Transverse colon (tissue), 4 donors: Measurements from ENCODE around the gene BRD2. TPM values are rescaled to one million over a fixed set of nuclear protein-coding genes. Genes with fewer than 3 reads are reported as not detected.

Source experiments
- DNase-seq: peaks from one replicate; pipeline ENCODE4 v3.0.0-alpha.2; 2019
- H3K27ac ChIP-seq, 4 donors: fragments of 200-600 bp; sonication (generic); 2 replicates each; pipeline ENCODE4 v1.5.1; 2016 to 2018; ENCODE audit warnings: inconsistent platforms in 4 of 4
- H3K27me3 ChIP-seq: fragments of 200-600 bp; sonication (generic); 2 replicates; pipeline ENCODE4 v1.5.1; 2017; ENCODE audit warnings: inconsistent platforms
- H3K36me3 ChIP-seq, 4 donors: fragments of 200-600 bp; sonication (generic); 2 replicates each; pipeline ENCODE4 v1.5.1; 2017 to 2019; ENCODE audit warnings: inconsistent platforms in 4 of 4
- H3K4me1 ChIP-seq, 4 donors: fragments of 200-600 bp; sonication (generic); 2 replicates each; pipeline ENCODE4 v1.5.1; 2017 to 2020; ENCODE audit warnings: inconsistent platforms in 4 of 4
- H3K4me3 ChIP-seq, 4 donors: fragments of 200-600 bp; sonication (generic); 1 replicate in 1 of 4; 2 replicates in 3 of 4; pipeline versions ENCODE4 v1.5.1 to v1.6.1; 2017 to 2019; ENCODE audit warnings: inconsistent platforms in 4 of 4
- H3K9me3 ChIP-seq, 2 donors: fragments of 200-600 bp; sonication (generic); 2 replicates each; pipeline ENCODE4 v1.5.1; 2017 to 2019; ENCODE audit warnings: inconsistent platforms in 2 of 2
- CTCF ChIP-seq, 5 experiments: fragments of 200-600 bp in 3 of 5; fragments of 450-650 bp in 2 of 5; sonication (generic) in 3 of 5; IDR thresholded peaks; 1 replicate in 2 of 5; 2 replicates in 3 of 5; pipeline ENCODE4 v1.5.1; 2016 to 2017; ENCODE audit warnings: antibody characterized with exemption in 5 of 5, inconsistent platforms in 3 of 5, mild to moderate bottlenecking in 2 of 5, moderate library complexity in 1 of 5
- EP300 ChIP-seq: sonication (generic); formaldehyde crosslinking; IDR thresholded peaks from one replicate; pipeline ENCODE4 v1.6.1; 2017; ENCODE audit warnings: antibody characterized with exemption, low read depth
- POLR2A ChIP-seq: fragments of 450-650 bp; IDR thresholded peaks from one replicate; pipeline ENCODE4 v1.6.1; 2016; ENCODE audit warnings: antibody characterized with exemption, mild to moderate bottlenecking, moderate library complexity
- POLR2AphosphoS5 ChIP-seq, 3 donors: sonication (generic); formaldehyde crosslinking; IDR thresholded peaks; one replicate each; pipeline ENCODE4 v1.6.1; 2016; ENCODE audit warnings: antibody characterized with exemption in 3 of 3
- WGBS, 2 donors: methylation state at CpG; one replicate each; pipeline ENCODE4 v1.1.5; 2018; ENCODE audit warnings: low coverage in 1 of 2; 5-methylcytosine and 5-hydroxymethylcytosine counted together
- in situ Hi-C, 4 donors: fragments of 200-750 bp; cut with MboI; loops; one replicate each; pipeline versions ENCODE4 v1.15.0 to v1.15.1; 2017; ENCODE audit warnings: low sequenced_read_pairs in 3 of 4, low pct_ligation_motif_present in 1 of 4, low pct_unique_long_range_greater_than_20kb in 1 of 4
- intact Hi-C: fragments of 100-400 bp; cut with DNase I; formaldehyde crosslinking; loops from one replicate; pipeline ENCODE4 v1.15.1; 2023; ENCODE audit warnings: low total_unique reads
- total RNA-seq, 4 donors: library from RNA; depleted of rRNA; stranded (reverse); fragments of >200 nt; gene quantifications; one replicate each; pipeline ENCODE4 v1.1.0, GENCODE V29; 2016

BRD2 gene
- total RNA-seq, 4 donors from 2014 or later = 116 to 612 (median 238) TPM

GRCh38 chr6:32984622-32985389 lies 16.4 kb downstream of the BRD2 start:
- no peaks in the 10 kb centered on the region for H3K9me3 ChIP-seq
- H3K27ac ChIP-seq = peak overlapping the region; percentile 14 to 61 (median 43)
- intact Hi-C loops = no loop called here
- peaks cover 20 to 56% (median 43%) of the 10 kb centered on the region in 4 donors for H3K4me1 ChIP-seq
- peak; percentile 95 for DNase-seq
- in situ Hi-C loops = loop anchor here (5.0 to 25.0 kb wide), 4 partner anchors 50 to 100 kb away; no protein-coding TSS in a partner anchor
- peak; percentile 86 to 91 (median 88) for TF ChIP-seq CTCF (IDR thresholded peaks at IDR 0.05)
- peak in 1 of 3 donors; percentile 41 for TF ChIP-seq POLR2AphosphoS5 (IDR thresholded peaks at IDR 0.05)
- no peak for TF ChIP-seq EP300
- no peak for TF ChIP-seq POLR2A
- peaks cover 0 to 23% (median 10%) of the 10 kb centered on the region in 4 donors for H3K36me3 ChIP-seq
- WGBS, 2 donors = 11 to 17% methylated on average over 5 to 9 of the region's 9 CpGs
- no peaks in the 10 kb centered on the region for H3K27me3 ChIP-seq
- no peak overlapping the region for H3K4me3 ChIP-seq

GRCh38 chr6:32989368-32989767 lies 21.0 kb downstream of the BRD2 start:
- H3K27me3 ChIP-seq = no peaks in the 10 kb centered on the region
- 86 to 88% methylated on average over 1 of the region's 1 CpG for WGBS, 2 donors
- in situ Hi-C loops (loop anchor here (5.0 to 25.0 kb wide), 4 partner anchors 55 to 105 kb away; no protein-coding TSS in a partner anchor), intact Hi-C loops (no loop called here)
- H3K27ac ChIP-seq = no peak overlapping the region
- H3K9me3 ChIP-seq = no peaks in the 10 kb centered on the region
- TF ChIP-seq POLR2AphosphoS5 (IDR thresholded peaks at IDR 0.05) = no peak
- no peak for TF ChIP-seq CTCF (IDR thresholded peaks at IDR 0.05)
- no peak for TF ChIP-seq EP300
- no peak for TF ChIP-seq POLR2A
- peaks cover 0 to 12% (median 9%) of the 10 kb centered on the region in 4 donors for H3K4me1 ChIP-seq
- no peak overlapping the region for H3K4me3 ChIP-seq
- no peak for DNase-seq
- H3K36me3 ChIP-seq = no peaks in the 10 kb centered on the region

GRCh38 chr6:32991972-32992371 lies 23.6 kb downstream of the BRD2 start:
- Histone ChIP-seq H3K4me1 (no peaks in the 10 kb centered on the region), H3K4me3 (no peak overlapping the region), H3K27ac (no peak overlapping the region), H3K9me3 (no peaks in the 10 kb centered on the region), H3K36me3 (no peaks in the 10 kb centered on the region), H3K27me3 (peaks cover 17% of the 10 kb centered on the region)
- in situ Hi-C loops (loop anchor here in 1 of 4 donors (25.0 kb wide), 1 partner anchor 105 kb away; no protein-coding TSS in a partner anchor), intact Hi-C loops (no loop called here)
- DNase-seq = no peak
- WGBS, 2 donors = 58 to 74% methylated on average over 3 to 4 of the region's 4 CpGs
- TF ChIP-seq POLR2A = no peak
- TF ChIP-seq CTCF (IDR thresholded peaks at IDR 0.05) = no peak
- TF ChIP-seq EP300 = no peak
- no peak for TF ChIP-seq POLR2AphosphoS5 (IDR thresholded peaks at IDR 0.05)

- WGBS, 2 donors = 89% methylated on average over 9 of the region's 9 CpGs
- no peaks in the 10 kb centered on the region for H3K4me1 ChIP-seq
- no peak for DNase-seq
- intact Hi-C loops (no loop called here), in situ Hi-C loops (loop anchor here in 1 of 4 donors (25.0 kb wide), 1 partner anchor 106 kb away; no protein-coding TSS in a partner anchor)
- no peak for TF ChIP-seq CTCF (IDR thresholded peaks at IDR 0.05)
- no peak for TF ChIP-seq EP300
- no peak for TF ChIP-seq POLR2AphosphoS5 (IDR thresholded peaks at IDR 0.05)
- TF ChIP-seq POLR2A = no peak
- H3K36me3 ChIP-seq = no peaks in the 10 kb centered on the region
- H3K4me3 ChIP-seq = no peak overlapping the region
- no peaks in the 10 kb centered on the region for H3K9me3 ChIP-seq
- H3K27ac ChIP-seq = no peak overlapping the region
- peaks cover 24% of the 10 kb centered on the region for H3K27me3 ChIP-seq
Measured at GRCh38 chr6:32993363-32993973, 25.1 kb downstream of the BRD2 start.
